Ishikawa (cell line): Measurements from ENCODE around the gene USP40.

ENCODE experiments used
- CEBPB ChIP-seq: IDR thresholded peaks from 2 replicates; pipeline ENCODE4 v1.6.1; 2012
- CREB1 ChIP-seq: IDR thresholded peaks from 2 replicates; pipeline ENCODE4 v1.6.1; 2012; ENCODE audit warnings: low read depth
- EGR1 ChIP-seq: IDR thresholded peaks from 2 replicates; pipeline ENCODE4 v1.6.1; 2012
- EP300 ChIP-seq: IDR thresholded peaks from 2 replicates; pipeline ENCODE4 v1.6.1; 2012; ENCODE audit warnings: borderline replicate concordance
- FOXM1 ChIP-seq: IDR thresholded peaks from 2 replicates; pipeline ENCODE4 v1.6.1; 2012; ENCODE audit warnings: low read depth, borderline replicate concordance
- NFIC ChIP-seq: IDR thresholded peaks from 2 replicates; pipeline ENCODE4 v1.6.1; 2012
- RAD21 ChIP-seq: IDR thresholded peaks from 2 replicates; pipeline ENCODE4 v1.6.1; 2012; ENCODE audit warnings: low read depth
- TAF1 ChIP-seq: IDR thresholded peaks from 2 replicates; pipeline ENCODE4 v1.6.1; 2012; ENCODE audit warnings: low read depth, mild to moderate bottlenecking
- TCF12 ChIP-seq: IDR thresholded peaks from 2 replicates; pipeline ENCODE4 v1.6.1; 2012; ENCODE audit warnings: low read depth
- TEAD4 ChIP-seq: IDR thresholded peaks from 2 replicates; pipeline ENCODE4 v1.6.1; 2012
- YY1 ChIP-seq: IDR thresholded peaks from 2 replicates; pipeline ENCODE4 v1.6.1; 2012; ENCODE audit warnings: low read depth
- ZBTB7A ChIP-seq: IDR thresholded peaks from 2 replicates; pipeline ENCODE4 v1.6.1; 2012; ENCODE audit warnings: low read depth
- TF ChIP-seq, protein P1 (sequence below): IDR thresholded peaks from 2 replicates; pipeline ENCODE4 v1.6.1; 2012
- TF ChIP-seq, protein P2 (sequence below): IDR thresholded peaks from 2 replicates; pipeline ENCODE4 v1.6.1; 2012; ENCODE audit warnings: low read depth, mild to moderate bottlenecking
- TF ChIP-seq, protein P3 (sequence below): IDR thresholded peaks from 2 replicates; pipeline ENCODE4 v1.6.1; 2012

The USP40 gene

DNA sequence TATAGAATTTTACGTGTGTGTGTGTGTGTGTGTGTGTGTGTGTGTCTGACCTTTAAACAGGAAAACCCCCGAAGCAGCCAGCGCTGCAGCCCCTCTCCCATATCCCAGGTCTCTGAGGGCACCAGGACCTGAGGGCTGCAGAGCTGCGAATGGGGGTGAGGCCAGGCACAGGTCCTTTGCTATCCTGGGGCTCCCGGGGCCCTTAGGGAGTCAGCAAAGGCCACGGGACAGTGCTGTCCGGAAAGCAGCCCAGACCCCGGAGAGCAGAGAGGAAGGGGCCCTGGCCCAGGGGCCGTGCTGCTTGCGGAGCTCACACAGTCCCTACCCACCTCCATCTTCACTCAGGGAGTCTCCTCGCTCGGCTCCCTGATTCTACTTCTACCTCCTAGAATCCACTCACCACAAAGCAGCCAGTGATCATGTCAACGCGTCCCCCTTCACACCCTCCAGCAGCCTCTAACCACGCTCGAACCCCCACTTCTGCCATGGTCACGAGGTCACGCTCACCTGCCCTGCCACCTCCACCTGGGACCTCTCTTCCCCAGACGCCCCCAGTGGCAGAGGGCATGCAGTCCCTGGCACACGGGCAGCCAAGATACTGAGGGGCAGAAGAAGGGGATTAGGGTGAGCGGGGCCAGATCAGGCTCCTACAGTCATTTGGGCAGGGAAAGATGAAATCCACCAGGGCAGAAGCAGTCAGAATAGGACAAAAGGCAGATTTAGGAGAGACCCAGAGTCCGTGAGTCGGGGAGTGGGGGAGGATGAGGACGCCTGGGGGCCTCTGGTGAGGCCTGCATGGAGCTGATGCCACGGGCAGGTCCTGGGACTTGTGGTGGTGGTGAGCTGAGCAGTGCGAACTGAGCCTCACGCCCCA is 86.7 kb downstream of the USP40 start:
- TF ChIP-seq CEBPB (no peak), NFIC (no peak), ZBTB7A (no peak), FOXM1 (no peak), YY1 (no peak), RAD21 (no peak), EP300 (no peak), TCF12 (no peak), CREB1 (no peak)
- TF ChIP-seq, protein P1, sequence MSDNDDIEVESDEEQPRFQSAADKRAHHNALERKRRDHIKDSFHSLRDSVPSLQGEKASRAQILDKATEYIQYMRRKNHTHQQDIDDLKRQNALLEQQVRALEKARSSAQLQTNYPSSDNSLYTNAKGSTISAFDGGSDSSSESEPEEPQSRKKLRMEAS = no peak
- TF ChIP-seq, protein P2, sequence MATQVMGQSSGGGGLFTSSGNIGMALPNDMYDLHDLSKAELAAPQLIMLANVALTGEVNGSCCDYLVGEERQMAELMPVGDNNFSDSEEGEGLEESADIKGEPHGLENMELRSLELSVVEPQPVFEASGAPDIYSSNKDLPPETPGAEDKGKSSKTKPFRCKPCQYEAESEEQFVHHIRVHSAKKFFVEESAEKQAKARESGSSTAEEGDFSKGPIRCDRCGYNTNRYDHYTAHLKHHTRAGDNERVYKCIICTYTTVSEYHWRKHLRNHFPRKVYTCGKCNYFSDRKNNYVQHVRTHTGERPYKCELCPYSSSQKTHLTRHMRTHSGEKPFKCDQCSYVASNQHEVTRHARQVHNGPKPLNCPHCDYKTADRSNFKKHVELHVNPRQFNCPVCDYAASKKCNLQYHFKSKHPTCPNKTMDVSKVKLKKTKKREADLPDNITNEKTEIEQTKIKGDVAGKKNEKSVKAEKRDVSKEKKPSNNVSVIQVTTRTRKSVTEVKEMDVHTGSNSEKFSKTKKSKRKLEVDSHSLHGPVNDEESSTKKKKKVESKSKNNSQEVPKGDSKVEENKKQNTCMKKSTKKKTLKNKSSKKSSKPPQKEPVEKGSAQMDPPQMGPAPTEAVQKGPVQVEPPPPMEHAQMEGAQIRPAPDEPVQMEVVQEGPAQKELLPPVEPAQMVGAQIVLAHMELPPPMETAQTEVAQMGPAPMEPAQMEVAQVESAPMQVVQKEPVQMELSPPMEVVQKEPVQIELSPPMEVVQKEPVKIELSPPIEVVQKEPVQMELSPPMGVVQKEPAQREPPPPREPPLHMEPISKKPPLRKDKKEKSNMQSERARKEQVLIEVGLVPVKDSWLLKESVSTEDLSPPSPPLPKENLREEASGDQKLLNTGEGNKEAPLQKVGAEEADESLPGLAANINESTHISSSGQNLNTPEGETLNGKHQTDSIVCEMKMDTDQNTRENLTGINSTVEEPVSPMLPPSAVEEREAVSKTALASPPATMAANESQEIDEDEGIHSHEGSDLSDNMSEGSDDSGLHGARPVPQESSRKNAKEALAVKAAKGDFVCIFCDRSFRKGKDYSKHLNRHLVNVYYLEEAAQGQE = no peak
- TF ChIP-seq, protein P3, sequence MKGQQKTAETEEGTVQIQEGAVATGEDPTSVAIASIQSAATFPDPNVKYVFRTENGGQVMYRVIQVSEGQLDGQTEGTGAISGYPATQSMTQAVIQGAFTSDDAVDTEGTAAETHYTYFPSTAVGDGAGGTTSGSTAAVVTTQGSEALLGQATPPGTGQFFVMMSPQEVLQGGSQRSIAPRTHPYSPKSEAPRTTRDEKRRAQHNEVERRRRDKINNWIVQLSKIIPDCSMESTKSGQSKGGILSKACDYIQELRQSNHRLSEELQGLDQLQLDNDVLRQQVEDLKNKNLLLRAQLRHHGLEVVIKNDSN = no peak

DNA sequence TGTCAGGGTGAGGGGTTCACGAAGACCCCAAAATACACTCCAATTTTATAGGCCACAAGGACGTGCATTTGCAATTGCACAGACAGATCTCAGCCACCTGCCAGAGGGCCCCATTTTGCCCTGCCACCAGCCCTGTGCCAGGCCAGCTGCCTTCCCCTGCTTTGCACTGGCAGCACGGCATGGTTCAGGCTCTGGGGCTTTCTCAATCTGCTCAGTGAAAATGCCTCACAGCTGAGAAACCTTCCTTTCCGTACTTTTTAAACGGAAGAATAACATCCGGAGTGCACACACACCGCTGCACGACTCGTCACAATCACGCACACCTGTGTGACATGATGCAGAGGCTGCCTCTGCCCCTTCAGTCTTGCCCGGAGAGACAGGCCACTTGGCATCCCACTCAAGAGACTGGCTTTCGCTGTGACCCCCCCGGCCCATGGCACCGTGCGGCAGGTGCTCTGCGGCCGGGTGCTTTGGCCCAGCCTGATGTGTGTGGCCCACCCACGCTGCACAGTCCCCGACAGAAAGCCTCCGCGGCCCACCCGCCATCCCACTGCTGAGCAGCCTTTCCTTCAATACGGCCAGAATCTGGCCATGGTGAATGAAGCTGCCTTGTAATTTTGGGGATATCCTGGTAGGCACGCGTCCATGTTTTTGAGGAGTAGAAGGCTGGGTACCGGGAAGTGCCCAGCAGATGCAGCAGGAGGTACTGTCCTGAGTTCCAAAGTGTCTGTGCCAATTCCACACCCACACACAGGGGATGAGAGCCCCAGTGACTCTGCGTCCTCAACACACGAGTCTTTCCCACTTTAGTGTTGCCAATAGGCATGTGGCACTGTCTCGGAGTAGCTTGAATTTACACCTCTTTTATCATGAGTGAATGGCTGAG is 88.8 kb downstream of the USP40 start:
- TF ChIP-seq RAD21 = no peak
- TF ChIP-seq EGR1 = no peak

DNA sequence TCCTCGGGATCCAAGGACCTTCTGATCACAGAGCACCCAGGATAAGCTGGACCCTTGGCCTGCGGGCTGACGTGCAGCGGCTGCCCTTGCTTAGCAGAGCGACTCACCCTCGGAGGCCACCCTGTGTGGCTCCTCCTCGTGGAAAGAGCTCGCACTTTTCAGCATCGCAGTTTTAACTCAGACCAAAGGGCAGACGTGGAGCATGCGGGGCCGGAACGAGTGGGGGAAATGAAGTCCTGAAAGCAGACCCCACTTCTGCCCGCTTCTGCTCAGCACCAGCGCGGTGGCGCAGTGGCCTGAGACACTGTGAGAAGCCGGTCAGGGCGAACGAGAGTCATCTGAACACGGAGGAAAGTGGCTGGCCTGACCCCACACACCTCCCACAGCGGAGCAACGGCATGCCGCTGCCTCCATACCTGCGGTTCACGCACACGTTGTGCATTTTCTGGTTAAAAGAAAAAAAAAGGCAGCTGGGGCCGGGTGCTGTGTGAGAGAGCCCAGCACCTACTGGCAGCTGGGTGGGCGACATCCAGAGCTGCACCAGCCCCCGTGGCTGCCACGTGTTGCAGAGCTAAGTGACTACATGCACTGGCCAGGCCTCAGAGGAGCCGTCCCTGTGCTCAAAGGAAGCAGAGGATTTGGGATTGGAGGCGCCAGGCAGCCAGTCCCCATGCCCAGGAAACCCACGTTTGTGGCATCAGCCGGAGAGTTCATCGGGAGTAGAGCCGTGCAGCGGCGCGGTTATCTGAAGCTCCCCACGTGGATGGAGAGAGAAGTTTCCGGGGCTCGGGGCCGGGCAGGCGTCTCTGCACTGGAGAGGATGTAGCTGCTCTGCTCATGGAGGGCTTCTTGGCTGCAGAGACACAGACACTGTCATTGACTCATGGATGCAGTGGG is 89.7 kb downstream of the USP40 start:
- TF ChIP-seq, protein P3 = no peak
- TF ChIP-seq EP300 (no peak), NFIC (no peak), EGR1 (no peak), TAF1 (no peak), FOXM1 (no peak), TEAD4 (no peak), TCF12 (no peak), ZBTB7A (no peak), YY1 (no peak), CEBPB (no peak), RAD21 (no peak), CREB1 (no peak)
- TF ChIP-seq, protein P2 = no peak
- TF ChIP-seq, protein P1 = no peak

- no peak for TF ChIP-seq TEAD4
- TF ChIP-seq RAD21 = no peak
- no peak for TF ChIP-seq NFIC
- TF ChIP-seq YY1 = no peak
- no peak for TF ChIP-seq CEBPB
- no peak for TF ChIP-seq EGR1
- no peak for TF ChIP-seq ZBTB7A
- TF ChIP-seq, protein P1 = no peak
- TF ChIP-seq TCF12 = no peak
- no peak for TF ChIP-seq TAF1
- TF ChIP-seq, protein P3 = no peak
- TF ChIP-seq CREB1 = no peak
- no peak for TF ChIP-seq FOXM1
- TF ChIP-seq EP300 = no peak
- TF ChIP-seq, protein P2 = no peak
Measured at GRCh38 chr2:233476063-233476410, 90.5 kb downstream of the USP40 start.
